A549 (cell line): ENCODE measurements around the gene CLECL1. TPM values are rescaled to one million over a fixed set of nuclear protein-coding genes. Genes with fewer than 3 reads are reported as not detected.
A peak's percentile ranks its signal among the peaks of the same experiment; 100 is the strongest.

Experiments used
- ATAC-seq, 2 experiments: fragments of 200-7000 bp in 1 of 2; fragments of >200 bp in 1 of 2; cut with Nextera tagmentation in 1 of 2; cut with Tn5 transposase in 1 of 2; 3 replicates each; pipeline versions ENCODE4 v1.8.0 to v1.9.1; 2018 to 2020; ENCODE audit warnings: mild to moderate bottlenecking in 1 of 2, moderate library complexity in 1 of 2
- CTCF ChIA-PET: fragments of 300-600 bp; sonication (Branson Sonifier 250); formaldehyde crosslinking; extraction: SDS; loops from one replicate; lab custom pipeline; 2021; ENCODE audit warnings: antibody characterized with exemption, inconsistent platforms; lab: Yijun Ruan, JAX
- POLR2A ChIA-PET: fragments of 350-600 bp; formaldehyde crosslinking; extraction: SDS; loops from one replicate; lab custom pipeline; 2021; ENCODE audit warnings: antibody characterized with exemption, inconsistent platforms; lab: Yijun Ruan, JAX
- DNase-seq, 2 experiments: peaks; one replicate each; pipeline versions ENCODE4 v3.0.0 to v3.0.0-alpha.2; 2011 to 2016; ENCODE audit warnings: low read depth in 1 of 2, low spot score in 1 of 2
- FAIRE-seq: peaks from 2 replicates; lab custom pipeline; 2011; peaks lifted over from hg19 to GRCh38; lab: Jason Lieb, UNC
- H3K27ac ChIP-seq, 2 experiments: fragments of >200 bp; sonication (Bioruptor Twin); formaldehyde crosslinking; 3 replicates each; pipeline ENCODE4 v1.5.1; 2016 to 2017
- H3K4me1 ChIP-seq: fragments of >200 bp; sonication (Bioruptor Twin); formaldehyde crosslinking; 3 replicates; pipeline ENCODE4 v1.6.1; 2016
- H3K4me2 ChIP-seq: fragments of >200 bp; sonication (Bioruptor Twin); formaldehyde crosslinking; 3 replicates; pipeline ENCODE4 v1.6.1; 2016
- H3K4me3 ChIP-seq: fragments of >200 bp; sonication (Bioruptor Twin); formaldehyde crosslinking; 3 replicates; pipeline ENCODE4 v1.5.1; 2016
- H3K9me3 ChIP-seq: fragments of >200 bp; sonication (Bioruptor Twin); formaldehyde crosslinking; 3 replicates; pipeline ENCODE4 v1.6.1; 2016
- BHLHE40 ChIP-seq: IDR thresholded peaks from 2 replicates; pipeline ENCODE4 v1.6.1; 2012; ENCODE audit warnings: low read depth, low read length, inconsistent platforms
- CBX2 ChIP-seq: fragments of 200-600 bp; sonication (generic); IDR thresholded peaks from 2 replicates; pipeline ENCODE4 v1.6.1; 2016; ENCODE audit warnings: low read depth, mild to moderate bottlenecking, borderline replicate concordance
- CBX8 ChIP-seq: fragments of 200-600 bp; sonication (generic); IDR thresholded peaks from 2 replicates; pipeline ENCODE4 v1.6.1; 2016
- CEBPB ChIP-seq, 2 experiments: fragments of >200 bp in 1 of 2; sonication (Bioruptor Twin) in 1 of 2; formaldehyde crosslinking in 1 of 2; IDR thresholded peaks; 2 replicates each; pipeline ENCODE4 v1.6.1; 2012 to 2016
- CHD4 ChIP-seq: fragments of 200-600 bp; sonication (generic); IDR thresholded peaks from 2 replicates; pipeline ENCODE4 v1.6.1; 2016; ENCODE audit warnings: antibody characterized with exemption, mild to moderate bottlenecking, borderline replicate concordance
- EHF ChIP-seq: fragments of 250-450 bp; sonication (Bioruptor Pico); IDR thresholded peaks from 2 replicates; pipeline ENCODE4 v1.5.0; 2020; ENCODE audit warnings: mild to moderate bottlenecking
- EP300 ChIP-seq, 2 experiments: fragments of >200 bp; sonication (Bioruptor Twin); formaldehyde crosslinking; IDR thresholded peaks; 2 replicates in 1 of 2; 3 replicates in 1 of 2; pipeline ENCODE4 v1.6.1; 2016 to 2017
- ESRRA ChIP-seq: fragments of 150-350 bp; IDR thresholded peaks from 2 replicates; pipeline ENCODE4 v1.6.1; 2014; ENCODE audit warnings: mild to moderate bottlenecking, low read length, borderline replicate concordance
- FOSB ChIP-seq: fragments of 250-450 bp; sonication (Bioruptor Pico); IDR thresholded peaks from 2 replicates; pipeline ENCODE4 v1.5.0; 2020; ENCODE audit warnings: mild to moderate bottlenecking, moderate library complexity
- FOXS1 ChIP-seq: fragments of 250-450 bp; sonication (Bioruptor Pico); IDR thresholded peaks from 2 replicates; pipeline ENCODE4 v1.5.0; 2020; ENCODE audit warnings: mild to moderate bottlenecking, moderate library complexity
- GATA3 ChIP-seq: IDR thresholded peaks from 2 replicates; pipeline ENCODE4 v1.6.1; 2012; ENCODE audit warnings: borderline replicate concordance
- HDAC2 ChIP-seq: fragments of 200-600 bp; sonication (generic); IDR thresholded peaks from 2 replicates; pipeline ENCODE4 v1.6.1; 2016
- HOXB5 ChIP-seq: fragments of 250-450 bp; sonication (Bioruptor Pico); IDR thresholded peaks from 2 replicates; pipeline ENCODE4 v1.5.0; 2020; ENCODE audit warnings: mild to moderate bottlenecking, moderate library complexity
- JUN ChIP-seq, 2 experiments: fragments of >200 bp; sonication (Bioruptor Twin); formaldehyde crosslinking; IDR thresholded peaks; 2 replicates in 1 of 2; 3 replicates in 1 of 2; pipeline ENCODE4 v1.6.1; 2016 to 2017
- JUNB ChIP-seq: fragments of >200 bp; sonication (Bioruptor Twin); formaldehyde crosslinking; IDR thresholded peaks from 2 replicates; pipeline ENCODE4 v1.6.1; 2016
- MAZ ChIP-seq: fragments of 150-350 bp; IDR thresholded peaks from 2 replicates; pipeline ENCODE4 v1.6.1; 2014; ENCODE audit warnings: antibody characterized with exemption, low read depth, low read length, borderline replicate concordance
- RAD21 ChIP-seq, 2 experiments: fragments of >200 bp in 1 of 2; sonication (Bioruptor Twin) in 1 of 2; formaldehyde crosslinking in 1 of 2; IDR thresholded peaks in 1 of 2; conservative IDR thresholded peaks in 1 of 2; 2 replicates in 1 of 2; 3 replicates in 1 of 2; pipeline ENCODE4 v1.6.1; 2012 to 2018; ENCODE audit warnings: inconsistent platforms in 1 of 2
- RARB ChIP-seq: fragments of 250-450 bp; sonication (Bioruptor Pico); IDR thresholded peaks from 2 replicates; pipeline ENCODE4 v1.8.0; 2021; ENCODE audit warnings: mild to moderate bottlenecking, moderate library complexity
- RFX5 ChIP-seq: fragments of 450-650 bp; IDR thresholded peaks from 2 replicates; pipeline ENCODE4 v1.7.1; 2014; ENCODE audit warnings: antibody characterized with exemption, mild to moderate bottlenecking, moderate library complexity
- SREBF2 ChIP-seq: fragments of 450-650 bp; IDR thresholded peaks from 2 replicates; pipeline ENCODE4 v1.6.1; 2014; ENCODE audit warnings: mild to moderate bottlenecking, moderate library complexity
- TFCP2L1 ChIP-seq: fragments of 250-450 bp; sonication (Bioruptor Pico); IDR thresholded peaks from 2 replicates; pipeline ENCODE4 v1.5.0; 2021; ENCODE audit warnings: mild to moderate bottlenecking
- TP53 ChIP-seq: fragments of 250-450 bp; sonication (Bioruptor Pico); IDR thresholded peaks from 2 replicates; pipeline ENCODE4 v1.5.0; 2021; ENCODE audit warnings: mild to moderate bottlenecking, moderate library complexity
- ZNF302 ChIP-seq: fragments of 250-450 bp; sonication (Bioruptor Pico); IDR thresholded peaks from 2 replicates; pipeline ENCODE4 v1.9.0; 2021; ENCODE audit warnings: inconsistent platforms, mild to moderate bottlenecking, moderate library complexity
- WGBS: methylation state at CpG from one replicate; pipeline ENCODE4 v1.1.6; 2017; ENCODE audit errors: missing lambda C conversion rate; 5-methylcytosine and 5-hydroxymethylcytosine counted together
- polyA plus RNA-seq, 4 experiments: library from polyadenylated mRNA; depleted of rRNA in 3 of 4; stranded (reverse); fragments of >200 nt; fragmentation: RNase III in 1 of 4; extraction: RNeasy Plus Mini Kit Qiagen cat#74134 plus additional on column Dnase treatment in 1 of 4; gene quantifications; 2 replicates in 3 of 4; 3 replicates in 1 of 4; pipeline ENCODE4 v1.2.3, GENCODE V29; 2011 to 2017
- TF ChIP-seq, protein P1 (sequence below): IDR thresholded peaks from 2 replicates; pipeline ENCODE4 v1.6.1; 2012; ENCODE audit warnings: low read depth, borderline replicate concordance
- TF ChIP-seq, protein P2 (sequence below): IDR thresholded peaks from 2 replicates; pipeline ENCODE4 v1.6.1; 2012
- TF ChIP-seq, protein P3 (sequence below): fragments of 250-450 bp; sonication (Bioruptor Pico); IDR thresholded peaks from 2 replicates; pipeline ENCODE4 v1.5.0; 2021; ENCODE audit warnings: mild to moderate bottlenecking, moderate library complexity, borderline replicate concordance
- TF ChIP-seq, protein P4 (sequence below): fragments of >200 bp; sonication (Bioruptor Twin); formaldehyde crosslinking; IDR thresholded peaks from 2 replicates; pipeline ENCODE4 v1.6.1; 2016
- TF ChIP-seq, protein P5 (sequence below): fragments of 150-350 bp; IDR thresholded peaks from 2 replicates; pipeline ENCODE4 v1.6.1; 2014; ENCODE audit warnings: low read depth, mild to moderate bottlenecking, low read length

Gene CLECL1
- polyA plus RNA-seq, 2 of the 4 experiments (the other 2 are of a cell fraction): not detected

DNA sequence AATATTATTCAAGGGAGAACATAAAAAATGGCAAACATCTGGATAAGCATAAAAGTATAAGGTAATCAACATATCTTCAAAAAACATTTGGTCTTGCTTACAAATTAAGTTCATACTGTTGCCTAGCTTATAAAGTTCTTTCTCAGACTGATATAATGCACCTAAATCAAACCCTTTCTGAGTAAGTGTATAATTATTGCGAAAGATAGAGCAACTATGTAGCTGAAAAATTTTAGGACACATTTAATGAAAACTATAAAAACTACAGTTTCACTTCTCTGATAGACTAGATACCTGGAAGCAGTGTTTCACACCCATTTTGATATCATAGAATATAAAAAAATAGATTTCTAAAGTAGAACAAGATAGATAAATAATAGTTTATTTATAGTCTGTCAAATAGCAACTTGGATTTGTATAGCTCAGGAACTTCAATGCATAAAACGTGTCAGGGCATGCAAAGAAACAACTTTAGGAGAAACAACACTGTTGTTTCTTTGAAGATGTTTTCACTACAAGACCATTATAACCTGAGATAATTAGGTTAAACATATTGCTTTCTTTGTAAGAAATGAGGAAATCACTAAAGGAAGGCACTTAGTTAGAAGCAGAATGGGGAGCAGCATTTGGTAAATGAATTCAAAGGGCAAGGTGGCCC lies 7.6 kb downstream of the CLECL1 start:
- 80% methylated on average over 2 of the region's 2 CpGs for WGBS
- TF ChIP-seq CBX8 (no peak), RARB (CRISPR knock-in tag) (no peak), TFCP2L1 (no peak), ESRRA (no peak), HDAC2 (no peak), CBX2 (no peak)
- TF ChIP-seq, protein P1, sequence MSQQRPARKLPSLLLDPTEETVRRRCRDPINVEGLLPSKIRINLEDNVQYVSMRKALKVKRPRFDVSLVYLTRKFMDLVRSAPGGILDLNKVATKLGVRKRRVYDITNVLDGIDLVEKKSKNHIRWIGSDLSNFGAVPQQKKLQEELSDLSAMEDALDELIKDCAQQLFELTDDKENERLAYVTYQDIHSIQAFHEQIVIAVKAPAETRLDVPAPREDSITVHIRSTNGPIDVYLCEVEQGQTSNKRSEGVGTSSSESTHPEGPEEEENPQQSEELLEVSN: no peak
- TF ChIP-seq, protein P2, sequence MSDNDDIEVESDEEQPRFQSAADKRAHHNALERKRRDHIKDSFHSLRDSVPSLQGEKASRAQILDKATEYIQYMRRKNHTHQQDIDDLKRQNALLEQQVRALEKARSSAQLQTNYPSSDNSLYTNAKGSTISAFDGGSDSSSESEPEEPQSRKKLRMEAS: no peak
- no peak overlapping the region for H3K27ac ChIP-seq
- no peaks in the 10 kb centered on the region for H3K9me3 ChIP-seq
- FAIRE-seq (peak; percentile 51), ATAC-seq (no peak), DNase-seq (no peak)
- ChIA-PET CTCF (interaction anchor here (2.2 kb wide), 1 partner anchor 17 kb away, joined by 7 read pairs; no protein-coding TSS in a partner anchor), POLR2A (no interaction called here)
- peaks cover 30% of the 10 kb centered on the region for H3K4me1 ChIP-seq
- no peak overlapping the region for H3K4me3 ChIP-seq
- no peak overlapping the region for H3K4me2 ChIP-seq

DNA sequence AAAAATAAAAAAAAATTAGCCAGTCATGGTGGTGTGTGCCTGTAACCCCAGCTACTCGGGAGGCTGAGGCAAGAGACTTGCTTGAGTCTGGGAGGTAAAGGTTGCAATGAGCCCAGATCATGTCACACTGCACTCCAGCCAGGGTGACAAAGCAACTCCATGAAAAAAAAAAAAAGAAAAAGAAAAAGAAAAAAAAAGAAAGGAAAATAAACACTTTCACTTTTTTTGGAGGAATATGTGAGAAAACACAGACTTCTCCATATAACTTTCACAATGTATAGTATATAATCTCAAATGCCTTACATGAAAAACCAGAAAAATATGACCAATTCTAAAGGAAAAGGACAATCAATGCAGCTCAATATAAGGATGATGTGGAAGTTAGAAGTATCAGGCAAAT lies 8.9 kb downstream of the CLECL1 start:
- ATAC-seq (no peak), DNase-seq (no peak), FAIRE-seq (no peak)
- ChIA-PET POLR2A (no interaction called here), CTCF (interaction anchor here (2.2 kb wide), 1 partner anchor 16 kb away, joined by 7 read pairs; no protein-coding TSS in a partner anchor)
- Histone ChIP-seq H3K4me2 (no peak overlapping the region), H3K4me3 (no peak overlapping the region), H3K27ac (no peak overlapping the region), H3K9me3 (no peaks in the 10 kb centered on the region), H3K4me1 (peaks cover 35% of the 10 kb centered on the region)
- WGBS: 95% methylated on average over 1 of the region's 1 CpG
- TF ChIP-seq FOXS1: no peak
- TF ChIP-seq, protein P3, sequence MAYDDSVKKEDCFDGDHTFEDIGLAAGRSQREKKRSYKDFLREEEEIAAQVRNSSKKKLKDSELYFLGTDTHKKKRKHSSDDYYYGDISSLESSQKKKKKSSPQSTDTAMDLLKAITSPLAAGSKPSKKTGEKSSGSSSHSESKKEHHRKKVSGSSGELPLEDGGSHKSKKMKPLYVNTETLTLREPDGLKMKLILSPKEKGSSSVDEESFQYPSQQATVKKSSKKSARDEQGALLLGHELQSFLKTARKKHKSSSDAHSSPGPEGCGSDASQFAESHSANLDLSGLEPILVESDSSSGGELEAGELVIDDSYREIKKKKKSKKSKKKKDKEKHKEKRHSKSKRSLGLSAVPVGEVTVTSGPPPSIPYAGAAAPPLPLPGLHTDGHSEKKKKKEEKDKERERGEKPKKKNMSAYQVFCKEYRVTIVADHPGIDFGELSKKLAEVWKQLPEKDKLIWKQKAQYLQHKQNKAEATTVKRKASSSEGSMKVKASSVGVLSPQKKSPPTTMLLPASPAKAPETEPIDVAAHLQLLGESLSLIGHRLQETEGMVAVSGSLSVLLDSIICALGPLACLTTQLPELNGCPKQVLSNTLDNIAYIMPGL (CRISPR knock-in tag): no peak
- no peak for TF ChIP-seq CHD4
- no peak for TF ChIP-seq SREBF2
- TF ChIP-seq, protein P2: no peak
- no peak for TF ChIP-seq RFX5
- no peak for TF ChIP-seq TFCP2L1
- TF ChIP-seq EP300 (IDR thresholded peaks at IDR 0.05): no peak
- no peak for TF ChIP-seq CEBPB (IDR thresholded peaks at IDR 0.05)
- TF ChIP-seq HOXB5 (CRISPR knock-in tag): no peak
- TF ChIP-seq ZNF302: no peak

DNA sequence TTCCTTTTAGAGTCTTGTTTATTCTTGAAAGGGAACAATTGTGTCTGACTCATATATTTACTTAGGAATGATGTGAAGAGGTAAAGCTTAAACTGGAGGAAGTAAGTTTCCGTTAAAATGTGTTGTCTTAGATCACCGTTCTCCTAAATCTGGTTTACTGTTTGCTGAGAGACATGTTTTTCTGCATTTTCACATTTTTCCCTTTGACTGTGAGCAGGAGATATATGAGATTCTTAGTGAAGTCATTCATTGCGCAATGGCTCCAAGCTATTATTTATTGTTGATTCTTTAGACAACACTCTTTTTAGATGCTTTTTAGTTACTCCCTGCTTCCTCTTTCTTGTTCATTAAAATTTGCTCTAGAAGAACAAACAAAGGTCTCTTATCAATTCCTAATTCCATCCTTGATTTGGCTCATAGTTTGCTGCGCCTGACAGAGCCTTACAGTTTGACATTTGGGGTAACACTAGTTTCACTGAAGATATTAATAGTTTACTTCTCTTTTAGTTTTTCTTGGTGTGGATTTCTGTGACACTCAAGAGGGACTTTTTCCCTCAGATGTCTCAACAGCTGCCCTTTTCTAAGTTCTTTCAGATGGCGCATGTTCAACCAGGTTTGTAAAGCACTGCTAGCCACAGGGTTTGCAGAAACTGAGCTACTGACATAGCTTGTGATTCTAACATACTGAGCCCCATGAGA lies 11.4 kb downstream of the CLECL1 start:
- H3K4me1 ChIP-seq: peaks cover 35% of the 10 kb centered on the region
- ChIA-PET POLR2A (no interaction called here), CTCF (interaction anchor here (1.1 to 1.9 kb wide), 3 partner anchors 13 to 145 kb away, joined by 3 to 7 read pairs (median 6); no protein-coding TSS in a partner anchor)
- DNase-seq (peak; percentile 71 to 90), ATAC-seq (peak; percentile 89 to 92), FAIRE-seq (peak; percentile 95)
- H3K4me2 ChIP-seq: peak overlapping the region; percentile 85
- WGBS: 16% methylated on average over 5 of the region's 5 CpGs
- peak overlapping the region; percentile 74 to 80 for H3K27ac ChIP-seq
- no peaks in the 10 kb centered on the region for H3K9me3 ChIP-seq
- H3K4me3 ChIP-seq: peak overlapping the region; percentile 19; the same call in 1 of the 3 replicates
- TF ChIP-seq FOSB (CRISPR knock-in tag): no peak; the same call in 1 of the 2 replicates
- TF ChIP-seq MAZ: no peak
- TF ChIP-seq HOXB5 (CRISPR knock-in tag): no peak
- peak; percentile 32 to 40; a peak in 2 of 5 replicates for TF ChIP-seq EP300 (IDR thresholded peaks at IDR 0.05)
- TF ChIP-seq HDAC2: no peak
- no peak for TF ChIP-seq RARB (CRISPR knock-in tag)
- TF ChIP-seq CHD4: no peak
- TF ChIP-seq RAD21 (conservative IDR thresholded peaks at IDR 0.05 in 1 of 2, IDR thresholded peaks at IDR 0.05 in 1 of 2): no peak
- TF ChIP-seq JUNB: peak; percentile 72
- TF ChIP-seq JUN (IDR thresholded peaks at IDR 0.05): peak in 1 of 2 experiments; percentile 65; a peak in 2 of 5 replicates
- TF ChIP-seq, protein P4, sequence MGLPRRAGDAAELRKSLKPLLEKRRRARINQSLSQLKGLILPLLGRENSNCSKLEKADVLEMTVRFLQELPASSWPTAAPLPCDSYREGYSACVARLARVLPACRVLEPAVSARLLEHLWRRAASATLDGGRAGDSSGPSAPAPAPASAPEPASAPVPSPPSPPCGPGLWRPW: 0 out of 2 replicates have a peak, but pooled peaks have one; percentile 24
- TF ChIP-seq, protein P5, sequence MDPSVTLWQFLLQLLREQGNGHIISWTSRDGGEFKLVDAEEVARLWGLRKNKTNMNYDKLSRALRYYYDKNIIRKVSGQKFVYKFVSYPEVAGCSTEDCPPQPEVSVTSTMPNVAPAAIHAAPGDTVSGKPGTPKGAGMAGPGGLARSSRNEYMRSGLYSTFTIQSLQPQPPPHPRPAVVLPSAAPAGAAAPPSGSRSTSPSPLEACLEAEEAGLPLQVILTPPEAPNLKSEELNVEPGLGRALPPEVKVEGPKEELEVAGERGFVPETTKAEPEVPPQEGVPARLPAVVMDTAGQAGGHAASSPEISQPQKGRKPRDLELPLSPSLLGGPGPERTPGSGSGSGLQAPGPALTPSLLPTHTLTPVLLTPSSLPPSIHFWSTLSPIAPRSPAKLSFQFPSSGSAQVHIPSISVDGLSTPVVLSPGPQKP: no peak
- no peak for TF ChIP-seq ZNF302
- TF ChIP-seq TP53 (CRISPR knock-in tag): no peak
- no peak for TF ChIP-seq EHF
- no peak for TF ChIP-seq BHLHE40
- TF ChIP-seq GATA3: peak; percentile 56; the same call in 1 of the 2 replicates
- peak; percentile 96 to 99 for TF ChIP-seq CEBPB (IDR thresholded peaks at IDR 0.05)
